BJ (cell line): ENCODE data around the gene TERB1. TPM values are rescaled to one million over a fixed set of nuclear protein-coding genes. Genes with fewer than 3 reads are reported as not detected.

Experiments
- CTCF ChIA-PET: fragments of 350-600 bp; formaldehyde crosslinking; extraction: SDS; loops from one replicate; lab custom pipeline; 2021; ENCODE audit warnings: antibody characterized with exemption, inconsistent platforms; lab: Yijun Ruan, JAX
- POLR2A ChIA-PET: fragments of 300-600 bp; sonication (Branson Sonifier 250); formaldehyde crosslinking; extraction: SDS; loops from one replicate; lab custom pipeline; 2021; ENCODE audit warnings: antibody characterized with exemption; lab: Charles Lee
- DNase-seq: peaks from one replicate; pipeline ENCODE4 v3.0.0-alpha.2; 2011; ENCODE audit warnings: low read depth
- H3K27me3 ChIP-seq: 2 replicates; pipeline ENCODE4 v1.6.0; 2011; ENCODE audit warnings: low read length; ENCODE audit not compliant: control insufficient read depth, insufficient read depth
- H3K36me3 ChIP-seq: 2 replicates; pipeline ENCODE4 v1.5.1; 2011; ENCODE audit warnings: low read length; ENCODE audit not compliant: control insufficient read depth, insufficient read depth
- H3K4me3 ChIP-seq: 2 replicates; pipeline ENCODE4 v1.5.1; 2011; ENCODE audit warnings: low read depth, mild to moderate bottlenecking, control low read depth, low read length
- CTCF ChIP-seq: IDR thresholded peaks from 2 replicates; pipeline ENCODE4 v1.5.1; 2011; ENCODE audit warnings: low read depth, mild to moderate bottlenecking, control low read depth, inconsistent platforms, low read length, moderate library complexity; ENCODE audit not compliant: insufficient read depth
- polyA plus RNA-seq: library from polyadenylated mRNA; depleted of rRNA; stranded (reverse); fragments of >200 nt; gene quantifications from 2 replicates; pipeline ENCODE4 v1.2.3, GENCODE V29; 2011

TERB1 gene
- polyA plus RNA-seq, 1 experiment, result not detected

- TF ChIP-seq CTCF, result no peak
- ChIA-PET CTCF (interaction anchor here (1.3 to 3.8 kb wide), 5 partner anchors 12 to 438 kb away, joined by 3 to 27 read pairs (median 8); partner anchors contain the start of gene NAE1), POLR2A (no interaction called here)
- no peaks in the 10 kb centered on the region for H3K36me3 ChIP-seq
- no peak for DNase-seq
- peak within 1 kb of the TSS; percentile 30 for H3K4me3 ChIP-seq
- H3K27me3 ChIP-seq, result peaks cover 44% of the 10 kb centered on the region
These were observed 43.1 kb upstream of the TERB1 start, which contains the start of gene CA7 for GRCh38 chr16:66844342-66845079. Gene CA7, plus strand, starts transcription at chr16:66844414. Its CDS starts 74 bp downstream, at chr16:66844488.

GRCh38 chr16:66844009-66844341, 42.6 kb upstream of the TERB1 start:
- CTCF ChIA-PET, result interaction anchor here (1.3 to 3.8 kb wide), 5 partner anchors 13 to 437 kb away, joined by 3 to 27 read pairs (median 8); partner anchors contain the start of gene NAE1
- Histone ChIP-seq H3K27me3 (peaks cover 44% of the 10 kb centered on the region), H3K4me3 (peak overlapping the region; percentile 30), H3K36me3 (no peaks in the 10 kb centered on the region)
- no peak for DNase-seq
- TF ChIP-seq CTCF, result no peak
- POLR2A ChIA-PET, result no interaction called here

- Histone ChIP-seq H3K4me3 (no peak overlapping the region), H3K27me3 (peaks cover 38% of the 10 kb centered on the region), H3K36me3 (no peaks in the 10 kb centered on the region)
- TF ChIP-seq CTCF, result no peak
- POLR2A ChIA-PET, result no interaction called here
- CTCF ChIA-PET, result interaction anchor here (1.1 to 3.8 kb wide), 6 partner anchors 10 to 436 kb away, joined by 3 to 27 read pairs (median 6); partner anchors contain the start of gene NAE1
- DNase-seq, result no peak
These were observed 41.8 kb upstream of the TERB1 start for GRCh38 chr16:66843191-66843590.

- CTCF ChIA-PET, result interaction anchor here (1.1 to 3.8 kb wide), 6 partner anchors 9 to 30 kb away, joined by 3 to 27 read pairs (median 6); partner anchors contain the start of gene NAE1
- Histone ChIP-seq H3K36me3 (no peaks in the 10 kb centered on the region), H3K4me3 (no peak overlapping the region), H3K27me3 (peaks cover 39% of the 10 kb centered on the region)
- POLR2A ChIA-PET, result no interaction called here
- no peak for DNase-seq
- no peak for TF ChIP-seq CTCF
These were observed 41.4 kb upstream of the TERB1 start for GRCh38 chr16:66842765-66843164.

GRCh38 chr16:66841366-66841765, 40.0 kb upstream of the TERB1 start:
- DNase-seq, result no peak
- CTCF ChIA-PET, result interaction anchor here (0.6 to 3.8 kb wide), 5 partner anchors 10 to 70 kb away, joined by 3 to 27 read pairs (median 4); partner anchors contain the start of gene NAE1
- no peaks in the 10 kb centered on the region for H3K36me3 ChIP-seq
- no peak for TF ChIP-seq CTCF
- POLR2A ChIA-PET, result no interaction called here
- peaks cover 28% of the 10 kb centered on the region for H3K27me3 ChIP-seq
- no peak overlapping the region for H3K4me3 ChIP-seq
